ENCODE results near the gene OSM.

DNA sequence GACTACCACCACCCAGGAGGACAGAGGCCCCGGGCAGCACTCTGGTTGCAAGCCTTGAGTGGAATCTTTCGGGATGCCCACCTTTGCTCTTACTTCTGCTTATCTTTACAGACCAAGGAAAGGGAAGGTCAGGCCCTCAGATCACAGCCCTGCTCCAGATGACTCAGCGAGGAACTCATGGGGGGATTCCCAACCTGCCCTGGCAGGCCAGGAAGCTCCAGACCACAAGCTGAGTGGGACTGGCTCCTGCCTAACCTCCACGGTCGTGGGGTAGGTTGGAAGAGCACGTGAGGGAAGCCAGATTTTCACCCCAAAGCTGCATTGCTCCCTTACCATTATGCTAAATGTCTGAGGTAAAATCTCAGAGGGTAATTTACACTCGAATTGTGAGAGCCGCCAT, 48.3 kb upstream of the OSM start:
- no peak for TF ChIP-seq POLR2AphosphoS5 (IDR thresholded peaks at IDR 0.05; ENCODE audit: insufficient read depth, low read depth, low read length)
- TF ChIP-seq, protein P1, sequence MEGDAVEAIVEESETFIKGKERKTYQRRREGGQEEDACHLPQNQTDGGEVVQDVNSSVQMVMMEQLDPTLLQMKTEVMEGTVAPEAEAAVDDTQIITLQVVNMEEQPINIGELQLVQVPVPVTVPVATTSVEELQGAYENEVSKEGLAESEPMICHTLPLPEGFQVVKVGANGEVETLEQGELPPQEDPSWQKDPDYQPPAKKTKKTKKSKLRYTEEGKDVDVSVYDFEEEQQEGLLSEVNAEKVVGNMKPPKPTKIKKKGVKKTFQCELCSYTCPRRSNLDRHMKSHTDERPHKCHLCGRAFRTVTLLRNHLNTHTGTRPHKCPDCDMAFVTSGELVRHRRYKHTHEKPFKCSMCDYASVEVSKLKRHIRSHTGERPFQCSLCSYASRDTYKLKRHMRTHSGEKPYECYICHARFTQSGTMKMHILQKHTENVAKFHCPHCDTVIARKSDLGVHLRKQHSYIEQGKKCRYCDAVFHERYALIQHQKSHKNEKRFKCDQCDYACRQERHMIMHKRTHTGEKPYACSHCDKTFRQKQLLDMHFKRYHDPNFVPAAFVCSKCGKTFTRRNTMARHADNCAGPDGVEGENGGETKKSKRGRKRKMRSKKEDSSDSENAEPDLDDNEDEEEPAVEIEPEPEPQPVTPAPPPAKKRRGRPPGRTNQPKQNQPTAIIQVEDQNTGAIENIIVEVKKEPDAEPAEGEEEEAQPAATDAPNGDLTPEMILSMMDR (IDR thresholded peaks at IDR 0.05; ENCODE audit: extremely low read depth in 1 of 2, insufficient read depth in 1 of 2, low read depth in 1 of 2, low read length in 2 of 2) = no peak
- TF ChIP-seq EZH2 (IDR thresholded peaks at IDR 0.05; ENCODE audit: borderline replicate concordance, low read depth, low read length, severe bottlenecking) = no peak
- TF ChIP-seq MYC (IDR thresholded peaks at IDR 0.05; ENCODE audit: low read depth, low read length) = no peak

Measured in endothelial cell of umbilical vein (primary cell).